Chondrocyte (in vitro differentiated cells): Measurements from ENCODE around the gene NPHP4. TPM values are rescaled to one million over a fixed set of nuclear protein-coding genes. Genes with fewer than 3 reads are reported as not detected.

Experiments
- DNase-seq: peaks from one replicate; pipeline ENCODE4 v3.0.0; 2021; ENCODE audit warnings: mixed read lengths, low spot score
- H3K27ac Mint-ChIP-seq: one replicate; pipeline ENCODE4 v1.8.0; 2021; ENCODE audit warnings: mild to moderate bottlenecking, moderate library complexity, mixed read lengths; ENCODE audit not compliant: unreplicated experiment
- H3K27me3 Mint-ChIP-seq: 2 replicates; pipeline ENCODE4 v1.8.0; 2021; ENCODE audit warnings: low read depth, mixed read lengths
- H3K36me3 Mint-ChIP-seq: 2 replicates; pipeline ENCODE4 v1.8.0; 2021; ENCODE audit warnings: low read depth, mixed read lengths
- H3K4me1 Mint-ChIP-seq: 2 replicates; pipeline ENCODE4 v1.8.0; 2021; ENCODE audit warnings: low read depth, mild to moderate bottlenecking, mixed read lengths
- H3K4me3 Mint-ChIP-seq: one replicate; pipeline ENCODE4 v1.8.0; 2021; ENCODE audit warnings: mild to moderate bottlenecking, moderate library complexity, mixed read lengths; ENCODE audit not compliant: unreplicated experiment
- H3K9me3 Mint-ChIP-seq: 2 replicates; pipeline ENCODE4 v1.8.0; 2021; ENCODE audit warnings: low read depth, mixed read lengths
- total RNA-seq: library from RNA; stranded (reverse); gene quantifications from 3 replicates; pipeline ENCODE4 v1.2.1, GENCODE V29; 2021
- TF ChIP-seq, protein P1 (sequence below): fragments of 200-600 bp; sonication (generic); IDR thresholded peaks from 2 replicates; pipeline ENCODE4 v1.5.0; 2021; ENCODE audit warnings: antibody characterized with exemption, mild to moderate bottlenecking, moderate library complexity

The NPHP4 gene
- total RNA-seq, 1 donor from 2014 or later = 8.7 TPM

DNA sequence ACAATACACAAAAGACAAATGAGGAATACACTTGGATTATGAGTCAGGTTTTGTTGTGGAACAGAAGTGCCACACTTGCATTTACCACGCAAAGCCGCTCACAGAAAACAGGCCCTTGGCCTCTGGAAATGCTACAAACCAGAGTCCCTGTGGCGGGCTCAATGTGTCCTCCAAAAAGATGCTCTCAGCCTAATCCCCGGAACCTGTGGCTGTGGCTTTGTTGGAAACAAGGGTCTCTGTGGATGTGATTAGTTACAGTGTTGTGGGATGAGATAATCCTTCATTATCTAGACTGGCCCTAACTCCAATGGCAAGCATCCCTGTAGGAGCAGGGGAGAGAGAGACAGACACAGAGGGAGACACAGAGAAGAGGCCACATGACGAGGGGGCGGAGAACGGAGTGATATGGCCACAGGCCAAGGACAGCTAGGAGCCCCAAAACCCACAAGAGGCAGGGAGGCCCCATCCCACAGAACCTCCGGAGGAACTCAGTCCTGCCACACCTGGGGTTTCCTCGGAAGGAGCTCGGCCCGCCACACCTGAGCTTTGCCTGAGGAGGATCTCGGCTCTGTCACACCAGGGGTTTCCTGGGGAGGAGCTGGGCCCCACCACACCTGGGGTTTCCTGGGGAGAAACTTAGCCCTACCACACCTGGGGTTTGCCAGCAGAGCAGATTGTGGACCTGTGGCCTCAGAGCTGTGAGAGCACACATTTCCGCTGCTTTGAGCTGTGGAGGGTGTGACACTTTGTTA lies 55.4 kb downstream of the NPHP4 start:
- H3K36me3 Mint-ChIP-seq = no peaks in the 10 kb centered on the region
- peaks cover 35% of the 10 kb centered on the region for H3K4me1 Mint-ChIP-seq
- DNase-seq = peak; percentile 69
- TF ChIP-seq, protein P1, sequence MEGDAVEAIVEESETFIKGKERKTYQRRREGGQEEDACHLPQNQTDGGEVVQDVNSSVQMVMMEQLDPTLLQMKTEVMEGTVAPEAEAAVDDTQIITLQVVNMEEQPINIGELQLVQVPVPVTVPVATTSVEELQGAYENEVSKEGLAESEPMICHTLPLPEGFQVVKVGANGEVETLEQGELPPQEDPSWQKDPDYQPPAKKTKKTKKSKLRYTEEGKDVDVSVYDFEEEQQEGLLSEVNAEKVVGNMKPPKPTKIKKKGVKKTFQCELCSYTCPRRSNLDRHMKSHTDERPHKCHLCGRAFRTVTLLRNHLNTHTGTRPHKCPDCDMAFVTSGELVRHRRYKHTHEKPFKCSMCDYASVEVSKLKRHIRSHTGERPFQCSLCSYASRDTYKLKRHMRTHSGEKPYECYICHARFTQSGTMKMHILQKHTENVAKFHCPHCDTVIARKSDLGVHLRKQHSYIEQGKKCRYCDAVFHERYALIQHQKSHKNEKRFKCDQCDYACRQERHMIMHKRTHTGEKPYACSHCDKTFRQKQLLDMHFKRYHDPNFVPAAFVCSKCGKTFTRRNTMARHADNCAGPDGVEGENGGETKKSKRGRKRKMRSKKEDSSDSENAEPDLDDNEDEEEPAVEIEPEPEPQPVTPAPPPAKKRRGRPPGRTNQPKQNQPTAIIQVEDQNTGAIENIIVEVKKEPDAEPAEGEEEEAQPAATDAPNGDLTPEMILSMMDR = no peak
- no peaks in the 10 kb centered on the region for H3K27me3 Mint-ChIP-seq
- H3K4me3 Mint-ChIP-seq = no peak overlapping the region
- no peak overlapping the region for H3K27ac Mint-ChIP-seq
- H3K9me3 Mint-ChIP-seq = peaks cover 3% of the 10 kb centered on the region

DNA sequence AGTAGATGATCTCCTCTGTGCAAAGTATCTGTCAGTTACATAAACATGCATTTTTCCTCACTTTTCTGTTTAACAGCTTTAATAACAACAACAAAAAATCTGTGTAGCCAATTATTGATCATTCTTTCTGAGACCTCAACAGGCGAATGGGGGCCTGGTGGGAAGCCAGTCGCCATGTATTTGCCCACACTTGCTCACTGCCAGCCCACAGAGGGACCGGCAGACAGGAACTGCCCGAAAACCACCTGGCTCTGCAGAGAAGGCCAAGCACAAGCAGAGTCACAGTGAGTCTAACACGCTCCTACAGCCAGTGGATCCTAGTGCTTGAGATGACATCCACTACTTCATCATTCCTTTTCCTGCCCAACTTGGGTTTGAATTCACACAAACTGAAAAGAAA lies 56.1 kb downstream of the NPHP4 start:
- Mint-ChIP-seq H3K9me3 (peaks cover 3% of the 10 kb centered on the region), H3K27ac (no peak overlapping the region), H3K4me3 (no peak overlapping the region), H3K36me3 (no peaks in the 10 kb centered on the region), H3K4me1 (peaks cover 35% of the 10 kb centered on the region), H3K27me3 (no peaks in the 10 kb centered on the region)
- DNase-seq = no peak
- TF ChIP-seq, protein P1 = no peak

DNA sequence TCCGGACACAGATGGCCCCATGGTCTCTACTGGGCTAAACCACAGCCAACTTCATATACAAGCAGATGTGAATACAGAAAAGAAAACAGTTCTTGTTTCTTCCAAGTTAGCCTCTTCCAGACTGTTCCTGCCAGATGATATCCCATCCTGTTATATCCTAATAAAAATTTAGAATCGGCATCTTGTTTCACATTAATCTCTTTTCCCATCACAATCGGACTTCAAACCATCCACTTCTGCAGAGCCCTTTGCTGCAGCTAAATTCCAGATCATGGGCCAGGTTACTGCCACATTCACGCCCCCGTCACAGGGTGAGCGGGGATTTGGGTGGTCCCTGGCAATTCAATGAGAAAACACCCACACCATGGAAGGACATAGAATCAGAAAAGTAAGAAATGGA lies 57.2 kb downstream of the NPHP4 start:
- H3K27ac Mint-ChIP-seq = peak overlapping the region; percentile 45
- no peak for DNase-seq
- TF ChIP-seq, protein P1 = no peak
- H3K4me1 Mint-ChIP-seq = peaks cover 35% of the 10 kb centered on the region
- H3K9me3 Mint-ChIP-seq = no peaks in the 10 kb centered on the region
- no peak overlapping the region for H3K4me3 Mint-ChIP-seq
- H3K27me3 Mint-ChIP-seq = no peaks in the 10 kb centered on the region
- H3K36me3 Mint-ChIP-seq = peaks cover 3% of the 10 kb centered on the region

DNA sequence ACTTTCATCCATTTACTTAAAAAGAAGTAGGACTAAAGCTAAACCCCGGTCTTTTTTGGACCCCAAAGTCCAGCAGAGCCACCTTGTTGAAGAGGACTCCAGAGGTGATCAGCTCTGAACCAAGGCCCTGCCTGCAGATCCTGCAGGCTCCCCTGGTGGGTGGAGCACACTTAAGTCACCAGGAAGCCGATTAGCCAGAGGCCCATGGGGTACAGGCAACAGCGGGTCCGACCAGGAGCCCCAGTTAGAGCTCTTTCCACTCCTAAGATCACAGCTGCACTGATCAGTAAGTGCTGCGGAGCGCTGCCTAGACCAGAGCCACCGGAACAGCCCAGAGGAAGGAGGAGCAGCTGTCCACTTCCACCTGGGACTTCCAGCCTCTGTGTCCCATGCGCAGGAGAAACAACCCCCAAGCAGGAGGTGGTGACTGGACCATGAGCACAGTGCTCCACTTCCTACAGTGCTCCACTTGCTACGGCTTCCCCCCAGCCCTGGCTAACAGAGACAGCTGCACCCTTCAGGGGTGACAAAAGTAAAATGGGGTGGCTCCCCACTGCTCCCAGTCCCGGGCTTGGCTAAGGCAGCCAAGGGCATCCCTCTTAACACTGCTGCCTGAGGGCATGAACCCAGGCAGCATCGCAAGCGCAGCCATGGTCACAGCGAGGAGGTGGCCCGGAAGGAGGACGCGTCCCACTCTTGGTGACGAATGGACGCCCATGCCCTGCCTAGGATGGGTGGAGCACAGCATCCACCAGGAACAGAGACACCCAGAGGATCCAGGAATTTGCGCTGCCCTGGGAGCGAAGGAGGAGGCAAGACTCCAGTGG lies 58.0 kb downstream of the NPHP4 start:
- TF ChIP-seq, protein P1 = no peak
- Mint-ChIP-seq H3K27ac (no peak overlapping the region), H3K36me3 (peaks cover 5% of the 10 kb centered on the region), H3K27me3 (no peaks in the 10 kb centered on the region), H3K4me1 (peaks cover 30% of the 10 kb centered on the region), H3K9me3 (peaks cover 3% of the 10 kb centered on the region), H3K4me3 (no peak overlapping the region)
- peak; percentile 68 for DNase-seq

DNA sequence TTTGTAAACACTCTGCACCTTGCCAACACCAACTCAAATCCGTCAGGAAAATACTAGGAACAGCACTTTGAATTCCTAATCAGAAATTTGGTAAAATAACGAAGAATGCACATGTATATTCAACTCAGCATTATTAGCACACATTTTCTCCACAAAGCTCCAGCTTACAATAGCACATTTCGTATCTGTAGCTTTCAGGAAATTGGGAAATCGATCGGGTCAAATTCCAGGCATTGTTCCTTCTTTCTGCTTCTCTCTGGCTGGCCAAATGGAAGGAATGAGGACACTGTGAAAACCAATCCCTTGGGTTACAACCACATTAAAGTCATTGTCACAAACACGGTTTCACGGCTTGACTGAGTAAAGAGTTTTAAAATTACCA lies 58.6 kb downstream of the NPHP4 start:
- H3K27me3 Mint-ChIP-seq = no peaks in the 10 kb centered on the region
- no peak overlapping the region for H3K27ac Mint-ChIP-seq
- TF ChIP-seq, protein P1 = no peak
- no peak overlapping the region for H3K4me3 Mint-ChIP-seq
- H3K9me3 Mint-ChIP-seq = peaks cover 3% of the 10 kb centered on the region
- peaks cover 24% of the 10 kb centered on the region for H3K4me1 Mint-ChIP-seq
- H3K36me3 Mint-ChIP-seq = peaks cover 5% of the 10 kb centered on the region
- DNase-seq = no peak
